Glomerular endothelial cell (primary cell): ENCODE results near the gene MMD2. TPM values are rescaled to one million over a fixed set of nuclear protein-coding genes. Genes with fewer than 3 reads are reported as not detected.
"Not testable (repeated sequence)": the region's sequence is repeated elsewhere in the genome, so short reads cannot be mapped to it uniquely, and the experiment has no call there.

Source experiments
- DNase-seq: peaks from one replicate; pipeline ENCODE4 v3.0.0-alpha.2; 2011; ENCODE audit warnings: low read depth, low spot score; ENCODE audit errors: extremely low read depth
- total RNA-seq: library from RNA; depleted of rRNA; stranded (reverse); fragments of >200 nt; gene quantifications from 2 replicates; pipeline ENCODE4 v1.2.3, GENCODE V29; 2015

The MMD2 gene
- total RNA-seq, 1 donor from 2014 or later, result not detected

- no peak for DNase-seq
Measured at GRCh38 chr7:4904346-4904745, 54.6 kb downstream of the MMD2 start.

- DNase-seq, result no peak
Measured at GRCh38 chr7:4895766-4896165, 63.2 kb downstream of the MMD2 start.

- DNase-seq, result no peak
Measured at GRCh38 chr7:4894482-4894881, 64.5 kb downstream of the MMD2 start.

- no peak for DNase-seq
Measured at GRCh38 chr7:4893929-4894475, 65.0 kb downstream of the MMD2 start.

GRCh38 chr7:4893188-4893587 lies 65.8 kb downstream of the MMD2 start:
- DNase-seq, result not testable (repeated sequence)

DNA sequence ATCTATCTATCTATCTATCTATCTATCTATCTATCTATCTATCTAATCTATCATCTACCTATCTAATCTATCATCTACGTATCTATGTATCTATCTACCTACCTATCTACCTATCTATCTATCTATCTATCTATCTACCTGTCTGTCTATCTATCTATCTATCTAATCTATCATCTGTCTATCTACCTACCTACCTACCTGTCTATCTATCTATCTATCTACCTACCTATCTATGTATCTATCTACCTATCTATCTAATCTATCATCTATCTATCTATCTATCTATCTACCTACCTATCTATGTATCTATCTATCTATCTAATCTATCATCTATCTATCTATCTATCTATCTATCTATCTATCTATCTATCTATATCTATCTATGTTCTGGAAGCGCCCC lies 67.5 kb downstream of the MMD2 start:
- DNase-seq, result not testable (repeated sequence)

GRCh38 chr7:4889682-4890081 lies 69.3 kb downstream of the MMD2 start:
- no peak for DNase-seq

- no peak for DNase-seq
Measured at GRCh38 chr7:4888161-4888560, 70.8 kb downstream of the MMD2 start.

- no peak for DNase-seq
Measured at GRCh38 chr7:4886671-4887070, 72.3 kb downstream of the MMD2 start.

DNA sequence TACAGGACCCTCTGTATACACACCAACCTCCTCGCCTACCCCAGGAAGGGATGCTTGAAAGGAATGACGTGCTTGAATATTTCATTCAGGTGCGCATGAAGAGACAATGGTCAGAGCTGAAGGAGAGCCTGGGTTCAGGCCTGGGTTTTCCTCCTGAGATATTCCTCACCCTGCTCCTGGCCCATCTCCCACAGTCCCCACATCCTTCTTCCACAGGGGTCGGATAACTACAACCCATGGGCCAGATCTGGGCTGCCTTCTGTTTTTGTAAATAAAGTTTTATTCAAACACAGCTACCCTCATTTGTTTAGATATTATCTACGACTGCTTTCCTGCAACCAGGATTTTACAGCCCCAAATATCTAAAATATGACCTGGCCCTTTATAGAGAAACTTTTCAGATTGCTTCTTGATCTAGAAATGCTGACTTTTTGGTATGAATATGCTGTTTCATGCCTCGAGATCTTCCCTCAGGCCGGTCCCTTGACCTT lies 73.6 kb downstream of the MMD2 start:
- no peak for DNase-seq

DNA sequence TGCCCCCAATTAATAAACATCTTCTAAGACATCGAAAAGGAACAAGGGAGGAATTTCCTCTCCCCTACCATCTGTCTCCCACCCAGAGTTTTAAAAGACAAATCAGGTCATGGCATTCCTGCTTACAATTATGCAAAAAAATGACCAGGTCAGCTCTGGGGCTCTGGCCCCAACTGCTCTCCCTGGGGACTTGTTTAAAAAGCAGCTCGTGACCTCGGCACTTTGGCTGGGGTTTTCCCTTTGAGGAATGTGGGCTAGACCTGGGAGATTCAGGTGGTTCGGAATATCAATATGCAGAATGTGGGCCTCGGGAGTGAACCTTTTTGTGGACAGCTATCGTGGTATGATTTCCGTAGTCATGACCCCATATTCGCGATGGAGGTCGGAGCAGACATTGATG lies 74.8 kb downstream of the MMD2 start:
- no peak for DNase-seq

DNA sequence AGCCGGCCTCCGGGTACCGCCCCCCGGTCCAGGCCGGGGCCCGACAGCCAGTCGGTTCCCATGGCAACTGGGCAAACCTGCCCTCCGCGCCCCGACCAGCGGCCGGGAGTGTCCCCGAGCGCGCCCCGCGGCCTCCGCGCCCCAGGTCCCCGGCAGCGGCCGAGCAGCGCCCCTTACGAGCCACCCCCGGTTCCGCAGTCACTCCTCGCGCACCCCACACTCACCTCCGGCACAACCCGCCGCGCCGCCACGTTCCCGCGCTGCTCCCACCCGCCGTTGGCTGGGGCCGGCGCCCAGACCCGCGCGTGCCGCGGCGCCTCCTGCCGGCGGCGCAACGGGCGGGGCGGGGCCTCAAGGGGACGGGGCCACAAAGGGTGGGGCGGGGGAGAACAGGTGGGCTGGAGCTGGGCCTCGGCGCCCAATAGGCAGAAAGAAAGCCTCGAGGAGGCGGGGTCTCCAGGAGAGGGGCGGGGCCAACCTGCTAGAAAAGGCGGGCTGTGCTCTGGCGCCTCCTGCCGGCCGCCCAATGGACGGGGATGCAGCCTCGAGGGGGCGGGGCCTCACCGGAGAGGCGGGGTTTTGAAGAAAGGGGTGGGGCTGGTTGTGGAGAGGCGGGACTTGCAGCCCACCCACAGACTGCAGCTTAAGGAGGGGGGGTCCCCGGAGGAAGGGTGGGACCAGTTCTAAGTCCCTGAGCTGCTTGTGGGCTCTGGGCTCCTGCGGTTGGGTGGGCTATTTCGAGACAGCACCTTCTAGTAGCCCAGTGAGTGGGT lies 75.4 kb downstream of the MMD2 start, which contains the start of gene RADIL:
TSS of gene RADIL (minus strand) at position 345 of the 773 bp plus-strand sequence. CDS start 5,577 bp downstream, outside the sequence.
- no peak for DNase-seq

GRCh38 chr7:4883033-4883371 lies 76.0 kb downstream of the MMD2 start:
- no peak for DNase-seq

- DNase-seq, result no peak
Measured at GRCh38 chr7:4882169-4883032, 76.6 kb downstream of the MMD2 start.

DNA sequence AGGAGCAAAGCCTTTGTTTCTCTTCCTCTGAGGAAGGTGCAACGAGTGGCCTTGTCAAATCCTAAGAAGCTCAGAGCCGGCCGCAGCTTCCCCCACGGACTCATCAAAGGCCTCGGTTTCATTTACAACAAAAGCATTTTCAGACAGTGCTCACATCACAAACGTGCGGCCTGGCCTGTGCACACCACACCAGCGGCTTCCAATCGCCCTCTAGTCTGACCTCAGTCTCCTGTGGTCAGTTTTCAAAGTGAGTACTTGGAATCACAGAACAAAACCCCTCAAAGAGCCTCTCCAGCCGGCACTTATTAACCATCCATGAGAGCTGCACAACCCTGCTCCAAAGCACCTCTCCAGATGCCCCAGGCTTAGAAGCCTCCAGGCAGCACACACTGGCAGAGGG lies 78.8 kb downstream of the MMD2 start:
- DNase-seq, result no peak

GRCh38 chr7:4879396-4880081 lies 79.4 kb downstream of the MMD2 start:
- no peak for DNase-seq

GRCh38 chr7:4878336-4879335 lies 80.4 kb downstream of the MMD2 start:
- no peak for DNase-seq

DNA sequence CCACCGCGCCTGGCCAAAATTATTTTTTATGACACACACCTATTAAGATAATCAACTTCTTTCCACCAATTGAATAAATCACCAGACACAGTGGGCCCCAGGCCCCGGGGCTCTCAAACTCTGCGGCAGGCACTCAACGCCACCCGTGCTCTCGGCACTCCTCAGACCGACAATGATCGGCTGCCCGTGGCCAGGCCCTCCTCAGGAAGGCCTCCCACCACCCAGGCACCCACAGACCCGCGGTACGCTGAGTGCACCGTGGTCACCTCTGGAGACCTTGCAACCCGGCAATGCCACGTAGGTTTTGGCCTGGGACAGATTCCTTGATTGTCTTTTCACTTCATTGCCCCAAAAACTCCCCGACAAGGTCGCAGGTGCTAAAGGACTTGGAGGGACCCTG lies 82.4 kb downstream of the MMD2 start:
- no peak for DNase-seq

- DNase-seq, result no peak
Measured at GRCh38 chr7:4875391-4875790, 83.6 kb downstream of the MMD2 start.
